Measurements from ENCODE around the gene THPO. TPM values are rescaled to one million over a fixed set of nuclear protein-coding genes. Genes with fewer than 3 reads are reported as not detected.
A peak's percentile ranks its signal among the peaks of the same experiment; 100 is the strongest.

The THPO gene
- total RNA-seq, 6 donors from 2014 or later = 0.14 to 0.84 TPM; not detected in 4

DNA sequence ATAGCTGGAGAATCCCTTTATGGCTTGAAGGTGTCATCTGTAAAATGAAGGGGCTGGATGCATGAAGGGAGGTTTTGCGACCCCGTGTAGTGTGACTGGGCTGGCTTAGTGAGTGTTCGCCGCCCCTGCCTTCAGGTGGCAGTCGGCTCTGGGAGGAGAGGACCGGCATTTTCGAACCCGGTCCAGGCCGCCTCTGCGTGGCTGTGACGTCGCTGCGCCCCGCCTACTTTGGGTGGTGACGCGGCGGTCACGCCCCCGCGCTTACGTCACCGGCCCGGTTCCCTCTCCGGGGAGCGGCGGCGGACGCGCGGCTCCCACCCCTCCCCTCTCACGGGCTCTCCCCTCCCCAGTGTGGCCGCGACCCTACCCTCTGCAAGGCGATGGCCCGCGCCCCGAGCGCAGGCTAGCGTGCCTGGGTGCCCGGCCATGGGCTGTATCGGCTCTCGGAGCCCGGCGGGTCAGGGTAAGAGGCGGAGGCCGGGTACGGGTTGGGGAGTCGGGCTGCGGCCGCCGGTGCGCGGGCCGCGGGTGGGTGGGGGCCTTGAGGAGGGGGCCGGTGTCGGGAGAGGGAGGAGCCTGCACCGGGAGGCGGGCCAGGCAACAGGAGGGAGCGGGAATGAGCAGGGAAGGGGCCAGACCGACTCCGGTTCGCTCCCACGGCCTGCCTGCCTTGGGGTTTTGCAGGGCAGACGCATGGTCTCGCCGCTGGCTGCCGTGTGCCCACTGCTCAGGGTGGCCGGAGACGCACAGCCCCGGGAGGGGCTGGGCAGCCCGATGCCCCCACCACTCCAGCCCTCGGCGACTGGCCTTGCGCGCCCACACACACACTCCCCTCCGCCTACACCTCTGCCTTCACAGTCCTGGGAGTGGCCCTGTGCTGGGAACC lies 42.1 kb downstream of the THPO start:
- Histone ChIP-seq H3K4me1 (peaks cover 32 to 47% (median 39%) of the 10 kb centered on the region in 4 donors), H3K27ac (peak overlapping the region; percentile 93 to 97 (median 95)), H3K9me3 (no peaks in the 10 kb centered on the region), H3K36me3 (peaks cover 28 to 46% (median 37%) of the 10 kb centered on the region in 4 donors), H3K4me3 (peak overlapping the region; percentile 67 to 93 (median 87)), H3K27me3 (no peaks in the 10 kb centered on the region)
- peak; percentile 85 to 99 for DNase-seq
- peak; percentile 75 to 89 for ATAC-seq (ENCODE audit: low FRiP score in 2 of 2)
- 2% methylated on average over 55 of the region's 77 CpGs; no CpG with 5 or more reads in 1 of the 2 donors for WGBS, 2 donors
- TF ChIP-seq EP300 (IDR thresholded peaks at IDR 0.05) = no peak
- TF ChIP-seq, protein P1, sequence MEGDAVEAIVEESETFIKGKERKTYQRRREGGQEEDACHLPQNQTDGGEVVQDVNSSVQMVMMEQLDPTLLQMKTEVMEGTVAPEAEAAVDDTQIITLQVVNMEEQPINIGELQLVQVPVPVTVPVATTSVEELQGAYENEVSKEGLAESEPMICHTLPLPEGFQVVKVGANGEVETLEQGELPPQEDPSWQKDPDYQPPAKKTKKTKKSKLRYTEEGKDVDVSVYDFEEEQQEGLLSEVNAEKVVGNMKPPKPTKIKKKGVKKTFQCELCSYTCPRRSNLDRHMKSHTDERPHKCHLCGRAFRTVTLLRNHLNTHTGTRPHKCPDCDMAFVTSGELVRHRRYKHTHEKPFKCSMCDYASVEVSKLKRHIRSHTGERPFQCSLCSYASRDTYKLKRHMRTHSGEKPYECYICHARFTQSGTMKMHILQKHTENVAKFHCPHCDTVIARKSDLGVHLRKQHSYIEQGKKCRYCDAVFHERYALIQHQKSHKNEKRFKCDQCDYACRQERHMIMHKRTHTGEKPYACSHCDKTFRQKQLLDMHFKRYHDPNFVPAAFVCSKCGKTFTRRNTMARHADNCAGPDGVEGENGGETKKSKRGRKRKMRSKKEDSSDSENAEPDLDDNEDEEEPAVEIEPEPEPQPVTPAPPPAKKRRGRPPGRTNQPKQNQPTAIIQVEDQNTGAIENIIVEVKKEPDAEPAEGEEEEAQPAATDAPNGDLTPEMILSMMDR (IDR thresholded peaks at IDR 0.05) = peak in 1 of 6 experiments; percentile 11
- peak; percentile 80 to 93 for TF ChIP-seq POLR2AphosphoS5 (IDR thresholded peaks at IDR 0.05)
- TF ChIP-seq POLR2A (IDR thresholded peaks at IDR 0.05) = peak in 3 of 4 donors; percentile 49 to 84 (median 60)

DNA sequence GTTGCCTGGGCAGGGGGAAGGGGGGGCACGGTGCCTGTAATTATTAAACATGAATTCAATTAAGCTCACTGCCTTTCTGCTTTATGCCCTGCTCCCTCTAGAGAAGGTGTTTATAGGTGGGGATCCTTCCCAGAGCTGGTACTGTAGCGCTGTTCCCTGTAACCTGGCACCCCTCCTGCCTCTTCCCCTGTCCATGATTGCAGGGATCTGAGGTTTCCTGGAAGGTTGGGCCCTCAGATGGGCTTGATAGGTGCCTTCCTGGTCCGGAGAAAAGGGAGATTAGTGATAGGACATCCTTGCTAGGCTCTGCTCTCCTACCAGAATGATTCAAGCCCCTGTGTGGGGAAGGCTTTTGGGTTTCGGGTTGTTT lies 42.7 kb downstream of the THPO start:
- H3K4me3 ChIP-seq = peak overlapping the region in 3 of 4 donors; percentile 67 to 93 (median 87)
- no peak for DNase-seq
- ATAC-seq (ENCODE audit: low FRiP score in 2 of 2) = peak in 1 of 2 donors; percentile 0
- no peaks in the 10 kb centered on the region for H3K9me3 ChIP-seq
- TF ChIP-seq POLR2A (IDR thresholded peaks at IDR 0.05) (no peak), EP300 (IDR thresholded peaks at IDR 0.05) (no peak), POLR2AphosphoS5 (IDR thresholded peaks at IDR 0.05) (no peak)
- TF ChIP-seq, protein P1 (IDR thresholded peaks at IDR 0.05) = no peak
- H3K36me3 ChIP-seq = peaks cover 32 to 52% (median 43%) of the 10 kb centered on the region in 4 donors
- H3K27ac ChIP-seq = peak overlapping the region; percentile 93 to 97 (median 95)
- H3K4me1 ChIP-seq = peaks cover 32 to 47% (median 39%) of the 10 kb centered on the region in 4 donors
- no peaks in the 10 kb centered on the region for H3K27me3 ChIP-seq
- WGBS, 2 donors = 61 to 94% methylated on average over 2 to 4 of the region's 4 CpGs

DNA sequence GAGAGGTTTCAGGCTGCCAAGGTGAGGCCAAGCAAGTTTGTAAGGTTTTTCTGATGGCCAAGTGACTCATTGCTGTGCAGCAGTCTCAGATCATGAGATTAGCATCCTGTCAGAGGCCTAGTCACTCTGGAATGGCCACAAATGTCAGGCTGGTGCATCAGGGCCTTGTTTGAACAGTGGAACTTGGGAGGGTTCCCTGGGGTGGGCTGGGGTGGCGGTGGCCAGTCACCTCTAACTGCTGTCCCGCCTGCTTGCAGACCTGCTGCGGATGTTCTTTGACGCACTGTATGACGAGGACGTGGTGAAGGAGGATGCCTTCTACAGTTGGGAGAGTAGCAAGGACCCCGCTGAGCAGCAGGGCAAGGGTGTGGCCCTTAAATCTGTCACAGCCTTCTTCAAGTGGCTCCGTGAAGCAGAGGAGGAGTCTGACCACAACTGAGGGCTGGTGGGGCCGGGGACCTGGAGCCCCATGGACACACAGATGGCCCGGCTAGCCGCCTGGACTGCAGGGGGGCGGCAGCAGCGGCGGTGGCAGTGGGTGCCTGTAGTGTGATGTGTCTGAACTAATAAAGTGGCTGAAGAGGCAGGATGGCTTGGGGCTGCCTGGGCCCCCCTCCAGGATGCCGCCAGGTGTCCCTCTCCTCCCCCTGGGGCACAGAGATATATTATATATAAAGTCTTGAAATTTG lies 43.4 kb downstream of the THPO start:
- no peaks in the 10 kb centered on the region for H3K9me3 ChIP-seq
- ATAC-seq (ENCODE audit: low FRiP score in 2 of 2) (no peak), DNase-seq (peak in 1 of 2 donors; percentile 83)
- peaks cover 37 to 59% (median 49%) of the 10 kb centered on the region in 4 donors for H3K36me3 ChIP-seq
- no peak overlapping the region for H3K4me3 ChIP-seq
- TF ChIP-seq POLR2A (IDR thresholded peaks at IDR 0.05) (no peak), POLR2AphosphoS5 (IDR thresholded peaks at IDR 0.05) (no peak)
- peak overlapping the region; percentile 93 to 97 (median 95) for H3K27ac ChIP-seq
- H3K27me3 ChIP-seq = no peaks in the 10 kb centered on the region
- peaks cover 32 to 47% (median 39%) of the 10 kb centered on the region in 4 donors for H3K4me1 ChIP-seq
- WGBS, 2 donors = 79 to 83% methylated on average over 15 of the region's 15 CpGs

DNA sequence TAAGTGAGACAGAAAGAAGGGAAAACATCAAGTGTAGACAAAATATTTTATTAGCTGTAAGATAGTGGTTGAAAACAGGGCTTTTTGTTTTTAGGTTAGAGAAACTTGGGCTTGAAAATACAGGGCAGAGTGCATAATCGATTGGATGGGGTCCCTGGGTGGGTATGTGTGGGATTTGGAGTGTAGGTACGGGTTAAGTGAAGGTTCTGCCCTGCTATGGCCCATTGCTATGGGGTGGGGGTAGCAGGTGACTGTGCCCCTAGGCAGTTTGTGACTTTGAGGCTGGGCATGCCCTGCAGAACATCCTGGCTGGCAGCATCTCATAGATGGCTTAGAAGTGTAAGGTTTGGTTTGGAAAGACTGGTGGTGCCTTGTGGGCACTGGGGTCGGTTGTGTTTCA lies 44.3 kb downstream of the THPO start:
- peaks cover 47 to 68% (median 58%) of the 10 kb centered on the region in 4 donors for H3K36me3 ChIP-seq
- H3K4me1 ChIP-seq = peaks cover 30 to 41% (median 34%) of the 10 kb centered on the region in 4 donors
- H3K4me3 ChIP-seq = no peak overlapping the region
- TF ChIP-seq POLR2A (IDR thresholded peaks at IDR 0.05) = no peak
- no peak for TF ChIP-seq EP300 (IDR thresholded peaks at IDR 0.05)
- TF ChIP-seq, protein P1 (IDR thresholded peaks at IDR 0.05) = no peak
- no peak for TF ChIP-seq POLR2AphosphoS5 (IDR thresholded peaks at IDR 0.05)
- peak overlapping the region in 1 of 4 donors; percentile 9 for H3K27ac ChIP-seq
- H3K27me3 ChIP-seq = no peaks in the 10 kb centered on the region
- no peak for ATAC-seq (ENCODE audit: low FRiP score in 2 of 2)
- no peak for DNase-seq
- H3K9me3 ChIP-seq = no peaks in the 10 kb centered on the region
- WGBS, 2 donors = 81 to 87% methylated on average over 2 to 3 of the region's 3 CpGs

DNA sequence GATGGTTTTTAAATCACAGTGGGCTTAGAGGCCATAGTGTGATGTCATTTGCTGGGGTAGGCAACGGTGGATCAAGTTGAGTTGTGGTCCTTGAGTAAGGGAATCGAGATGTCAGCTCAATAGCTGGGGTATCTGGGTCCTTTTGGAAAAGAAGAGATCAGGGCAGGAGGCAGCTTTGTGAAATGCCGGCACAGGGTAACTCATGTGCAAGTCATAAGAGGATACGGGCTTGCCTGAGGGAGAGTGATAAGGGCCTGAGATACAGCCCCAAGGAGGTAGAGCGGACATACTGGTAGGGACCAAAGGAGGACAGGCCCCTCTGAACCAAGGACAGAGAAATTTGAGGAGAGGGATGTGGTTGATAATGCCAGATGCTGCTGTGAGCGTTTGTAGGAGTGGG lies 44.8 kb downstream of the THPO start:
- Histone ChIP-seq H3K27me3 (no peaks in the 10 kb centered on the region), H3K27ac (peak overlapping the region in 3 of 4 donors; percentile 20 to 37 (median 24)), H3K4me3 (no peak overlapping the region), H3K36me3 (peaks cover 52 to 73% (median 63%) of the 10 kb centered on the region in 4 donors), H3K9me3 (no peaks in the 10 kb centered on the region), H3K4me1 (peaks cover 25 to 36% (median 29%) of the 10 kb centered on the region in 4 donors)
- TF ChIP-seq EP300 (IDR thresholded peaks at IDR 0.05) = no peak
- no peak for TF ChIP-seq POLR2A (IDR thresholded peaks at IDR 0.05)
- TF ChIP-seq, protein P1 (IDR thresholded peaks at IDR 0.05) = no peak
- TF ChIP-seq POLR2AphosphoS5 (IDR thresholded peaks at IDR 0.05) = no peak
- ATAC-seq (ENCODE audit: low FRiP score in 2 of 2) = no peak
- DNase-seq = no peak
- 84 to 91% methylated on average over 6 of the region's 6 CpGs for WGBS, 2 donors

Data from upper lobe of left lung (tissue), 6 donors.